Caco-2 (cell line): ENCODE measurements around the gene KCND1. TPM values are rescaled to one million over a fixed set of nuclear protein-coding genes. Genes with fewer than 3 reads are reported as not detected.

Source experiments
- BruUV-seq: library from RNA; stranded (reverse); fragments of 400-500 nt; replicated peaks from 2 replicates; lab custom pipeline; 2021; lab: Mats Ljungman, UMichigan
- CTCF ChIA-PET: fragments of 300-600 bp; sonication (Branson Sonifier 250); formaldehyde crosslinking; loops from one replicate; lab custom pipeline; 2022; ENCODE audit warnings: antibody characterized with exemption; lab: Charles Lee
- POLR2A ChIA-PET: fragments of 300-600 bp; sonication (Branson Sonifier 250); formaldehyde crosslinking; loops from one replicate; lab custom pipeline; 2022; ENCODE audit warnings: antibody characterized with exemption; lab: Charles Lee
- DNase-seq, 2 experiments: peaks; one replicate each; pipeline versions ENCODE4 v3.0.0 to v3.0.0-alpha.2; 2020 to 2022
- H3K27me3 ChIP-seq: replicated peaks from 2 replicates; pipeline ENCODE4 v1.6.0; 2011; ENCODE audit warnings: low read length; ENCODE audit not compliant: control insufficient read depth, insufficient read depth
- H3K36me3 ChIP-seq: 2 replicates; pipeline ENCODE4 v1.5.1; 2011; ENCODE audit warnings: low read length; ENCODE audit not compliant: control insufficient read depth, insufficient read depth
- H3K4me1 ChIP-seq: fragments of 250-450 bp; sonication (Bioruptor Pico); 2 replicates; pipeline ENCODE4 v1.5.1; 2020; ENCODE audit warnings: mild to moderate bottlenecking
- H3K4me3 ChIP-seq: 2 replicates; pipeline ENCODE4 v1.5.1; 2011; ENCODE audit warnings: low read depth, mild to moderate bottlenecking, control low read depth, low read length
- H3K9me3 ChIP-seq: fragments of 250-450 bp; sonication (Bioruptor Pico); 2 replicates; pipeline ENCODE4 v1.5.1; 2020; ENCODE audit warnings: mild to moderate bottlenecking, moderate library complexity
- H3K27ac Mint-ChIP-seq: one replicate; pipeline ENCODE4 v1.8.0; 2022; ENCODE audit warnings: mixed read lengths; ENCODE audit not compliant: unreplicated experiment
- H3K27me3 Mint-ChIP-seq: one replicate; pipeline ENCODE4 v1.8.0; 2022; ENCODE audit warnings: mixed read lengths; ENCODE audit not compliant: insufficient read depth, unreplicated experiment
- H3K36me3 Mint-ChIP-seq: one replicate; pipeline ENCODE4 v1.8.0; 2022; ENCODE audit warnings: mild to moderate bottlenecking, mixed read lengths; ENCODE audit not compliant: insufficient read depth, unreplicated experiment
- H3K4me1 Mint-ChIP-seq: one replicate; pipeline ENCODE4 v1.8.0; 2022; ENCODE audit warnings: low read depth, mixed read lengths; ENCODE audit not compliant: unreplicated experiment
- H3K4me3 Mint-ChIP-seq: one replicate; pipeline ENCODE4 v1.8.0; 2022; ENCODE audit warnings: mild to moderate bottlenecking, moderate library complexity, mixed read lengths; ENCODE audit not compliant: unreplicated experiment
- H3K9me3 Mint-ChIP-seq: one replicate; pipeline ENCODE4 v1.8.0; 2022; ENCODE audit warnings: mixed read lengths; ENCODE audit not compliant: unreplicated experiment
- CTCF ChIP-seq, 2 experiments: fragments of 200-600 bp in 1 of 2; IDR thresholded peaks; 1 replicate in 1 of 2; 2 replicates in 1 of 2; pipeline versions ENCODE4 v1.5.1 to v1.8.0; 2011 to 2022; ENCODE audit warnings: antibody characterized with exemption in 1 of 2, control low read depth in 1 of 2, inconsistent platforms in 1 of 2, low read depth in 1 of 2, low read length in 1 of 2, mild to moderate bottlenecking in 1 of 2, moderate library complexity in 1 of 2; ENCODE audit not compliant: insufficient read depth in 1 of 2, severe bottlenecking in 1 of 2, unreplicated experiment in 1 of 2
- intact Hi-C: fragments of 100-400 bp; cut with micrococcal nuclease; formaldehyde crosslinking; loops from one replicate; pipeline ENCODE4 v1.10.0; 2022; ENCODE audit not compliant: unreplicated experiment
- total RNA-seq: library from RNA; stranded (reverse); gene quantifications from 2 replicates; pipeline ENCODE4 v1.2.3, GENCODE V29; 2022

Gene KCND1
- total RNA-seq, 1 experiment from 2014 or later, result 0.88 TPM

- Mint-ChIP-seq H3K4me3 (no peak overlapping the region), H3K9me3 (no peaks in the 10 kb centered on the region), H3K27ac (no peak overlapping the region), H3K36me3 (peaks cover 11% of the 10 kb centered on the region), H3K4me1 (no peaks in the 10 kb centered on the region), H3K27me3 (no peaks in the 10 kb centered on the region)
- Histone ChIP-seq H3K4me1 (no peaks in the 10 kb centered on the region), H3K9me3 (no peaks in the 10 kb centered on the region), H3K36me3 (no peaks in the 10 kb centered on the region; the same call in 1 of the 2 replicates), H3K4me3 (no peak overlapping the region), H3K27me3 (no peaks in the 10 kb centered on the region)
- no TSS peak for BruUV-seq
- intact Hi-C loops, result no loop called here
- TF ChIP-seq CTCF (IDR thresholded peaks at IDR 0.05; ENCODE audit: insufficient read depth in 1 of 2, low read depth in 1 of 2, low read length in 1 of 2, severe bottlenecking in 1 of 2, unreplicated experiment in 1 of 2), result no peak
- CTCF ChIA-PET, result interaction anchor here (1.0 kb wide), 1 partner anchor 13 kb away, joined by 3 read pairs; no protein-coding TSS in a partner anchor
- POLR2A ChIA-PET, result no interaction called here
- DNase-seq, result no peak
Measured at GRCh38 chrX:48942895-48943294, 28.7 kb downstream of the KCND1 start.

GRCh38 chrX:48940404-48940955, 31.2 kb downstream of the KCND1 start:
- Mint-ChIP-seq H3K27me3 (no peaks in the 10 kb centered on the region), H3K4me3 (no peak overlapping the region), H3K4me1 (no peaks in the 10 kb centered on the region), H3K36me3 (peaks cover 13% of the 10 kb centered on the region), H3K27ac (no peak overlapping the region), H3K9me3 (no peaks in the 10 kb centered on the region)
- no peak overlapping the region for H3K4me3 ChIP-seq
- DNase-seq, result no peak
- H3K36me3 ChIP-seq, result no peaks in the 10 kb centered on the region; the same call in 1 of the 2 replicates
- no peak for TF ChIP-seq CTCF (IDR thresholded peaks at IDR 0.05; ENCODE audit: insufficient read depth in 1 of 2, low read depth in 1 of 2, low read length in 1 of 2, severe bottlenecking in 1 of 2, unreplicated experiment in 1 of 2)
- no peaks in the 10 kb centered on the region for H3K4me1 ChIP-seq
- intact Hi-C loops, result no loop called here
- POLR2A ChIA-PET, result interaction anchor here (0.7 kb wide), 1 partner anchor 8 kb away, joined by 11 read pairs; no protein-coding TSS in a partner anchor
- BruUV-seq, result no TSS peak
- H3K9me3 ChIP-seq, result no peaks in the 10 kb centered on the region
- CTCF ChIA-PET, result interaction anchor here (0.6 kb wide), 1 partner anchor 103 kb away, joined by 3 read pairs; no protein-coding TSS in a partner anchor
- no peaks in the 10 kb centered on the region for H3K27me3 ChIP-seq

- intact Hi-C loops, result no loop called here
- Mint-ChIP-seq H3K27me3 (no peaks in the 10 kb centered on the region), H3K36me3 (peaks cover 18% of the 10 kb centered on the region), H3K4me3 (no peak overlapping the region), H3K9me3 (no peaks in the 10 kb centered on the region), H3K4me1 (no peaks in the 10 kb centered on the region), H3K27ac (no peak overlapping the region)
- ChIA-PET CTCF (interaction anchor here (0.6 kb wide), 1 partner anchor 104 kb away, joined by 3 read pairs; no protein-coding TSS in a partner anchor), POLR2A (no interaction called here)
- BruUV-seq, result no TSS peak
- Histone ChIP-seq H3K4me1 (no peaks in the 10 kb centered on the region), H3K36me3 (no peaks in the 10 kb centered on the region; the same call in 1 of the 2 replicates), H3K4me3 (no peak overlapping the region), H3K9me3 (no peaks in the 10 kb centered on the region), H3K27me3 (no peaks in the 10 kb centered on the region)
- DNase-seq, result no peak
- no peak for TF ChIP-seq CTCF (IDR thresholded peaks at IDR 0.05; ENCODE audit: insufficient read depth in 1 of 2, low read depth in 1 of 2, low read length in 1 of 2, severe bottlenecking in 1 of 2, unreplicated experiment in 1 of 2)
Measured at GRCh38 chrX:48939524-48940228, 32.0 kb downstream of the KCND1 start.
